DMS153 (cell line): ENCODE measurements around the gene POLR2M.

Experiments
- DNase-seq: peaks from one replicate; lab custom pipeline; 2025; lab: John Stamatoyannopoulos, UW

POLR2M gene

GRCh38 chr15:57692709-57693108, 13.8 kb upstream of the POLR2M start:
- DNase-seq, result no peak

- no peak for DNase-seq
These were observed 12.2 kb upstream of the POLR2M start for GRCh38 chr15:57694279-57694678.

- peak; percentile 24 for DNase-seq
These were observed 10.4 kb upstream of the POLR2M start for GRCh38 chr15:57696146-57696545.

GRCh38 chr15:57697588-57697987, 8.9 kb upstream of the POLR2M start:
- no peak for DNase-seq

- DNase-seq, result no peak
These were observed 8.3 kb upstream of the POLR2M start for GRCh38 chr15:57698243-57698642.

- DNase-seq, result no peak
These were observed 7.5 kb upstream of the POLR2M start for GRCh38 chr15:57698991-57699390.

GRCh38 chr15:57703387-57703786, 3.1 kb upstream of the POLR2M start:
- DNase-seq, result no peak

GRCh38 chr15:57704441-57704840, 2.1 kb upstream of the POLR2M start:
- DNase-seq, result no peak

GRCh38 chr15:57705746-57706404, 639 bp upstream of the POLR2M start:
- no peak for DNase-seq

- no peak for DNase-seq
These were observed 1.5 kb downstream of the POLR2M start for GRCh38 chr15:57708047-57708446.

- DNase-seq, result no peak
These were observed 11.8 kb downstream of the POLR2M start for GRCh38 chr15:57718309-57718708.

GRCh38 chr15:57720867-57721266, 14.4 kb downstream of the POLR2M start:
- no peak for DNase-seq

GRCh38 chr15:57726411-57726810, 19.9 kb downstream of the POLR2M start:
- DNase-seq, result no peak

GRCh38 chr15:57727031-57727430, 20.5 kb downstream of the POLR2M start:
- no peak for DNase-seq

GRCh38 chr15:57728436-57728835, 21.9 kb downstream of the POLR2M start:
- DNase-seq, result no peak

- no peak for DNase-seq
These were observed 24.4 kb downstream of the POLR2M start for GRCh38 chr15:57730876-57731275.

- no peak for DNase-seq
These were observed 25.1 kb downstream of the POLR2M start for GRCh38 chr15:57731530-57732103.

GRCh38 chr15:57732526-57733331, 26.2 kb downstream of the POLR2M start:
- no peak for DNase-seq

GRCh38 chr15:57734860-57735259, 28.3 kb downstream of the POLR2M start:
- no peak for DNase-seq

GRCh38 chr15:57735431-57735830, 28.9 kb downstream of the POLR2M start:
- DNase-seq, result no peak

GRCh38 chr15:57735891-57736290, 29.4 kb downstream of the POLR2M start:
- DNase-seq, result no peak

GRCh38 chr15:57736591-57736990, 30.1 kb downstream of the POLR2M start:
- DNase-seq, result no peak

- no peak for DNase-seq
These were observed 32.3 kb downstream of the POLR2M start for GRCh38 chr15:57738734-57739237.
